Loucy (cell line): Measurements from ENCODE around the gene SLC22A23.

Experiments
- H2AFZ ChIP-seq: fragments of 200-600 bp; sonication (generic); 2 replicates; pipeline ENCODE4 v1.6.0; 2016; ENCODE audit warnings: antibody characterized with exemption, mild to moderate bottlenecking, low read length, moderate library complexity
- H3F3A ChIP-seq: fragments of 200-600 bp; 2 replicates; pipeline ENCODE4 v1.6.0; 2016; ENCODE audit warnings: antibody characterized with exemption, low read depth, mild to moderate bottlenecking
- H3K27me3 ChIP-seq: fragments of 200-600 bp; sonication (generic); 2 replicates; pipeline ENCODE4 v1.6.1; 2014; ENCODE audit warnings: low read length, mild to moderate bottlenecking; ENCODE audit not compliant: insufficient read depth, poor library complexity, severe bottlenecking
- H3K36me3 ChIP-seq: fragments of 200-600 bp; sonication (generic); 2 replicates; pipeline ENCODE4 v1.6.1; 2016; ENCODE audit warnings: low read length; ENCODE audit not compliant: insufficient read depth
- H3K4me1 ChIP-seq: fragments of 200-600 bp; sonication (generic); 2 replicates; pipeline ENCODE4 v1.5.1; 2014; ENCODE audit warnings: low read length, mild to moderate bottlenecking; ENCODE audit not compliant: insufficient read depth, poor library complexity, severe bottlenecking
- H3K4me2 ChIP-seq: fragments of 200-600 bp; sonication (generic); 2 replicates; pipeline ENCODE4 v1.6.0; 2014; ENCODE audit warnings: antibody characterized with exemption, low read length, low read depth, mild to moderate bottlenecking; ENCODE audit not compliant: poor library complexity, severe bottlenecking
- H3K4me3 ChIP-seq: fragments of 200-600 bp; sonication (generic); 2 replicates; pipeline ENCODE4 v1.5.1; 2014; ENCODE audit warnings: low read length, mild to moderate bottlenecking, mixed read lengths; ENCODE audit not compliant: poor library complexity, severe bottlenecking
- H3K79me2 ChIP-seq: fragments of 200-600 bp; sonication (generic); 2 replicates; pipeline ENCODE4 v1.6.1; 2014; ENCODE audit warnings: low read length; ENCODE audit not compliant: insufficient read depth
- H3K9ac ChIP-seq: fragments of 200-600 bp; sonication (generic); 2 replicates; pipeline ENCODE4 v1.6.0; 2014; ENCODE audit warnings: mild to moderate bottlenecking, low read depth, low read length, moderate library complexity; ENCODE audit not compliant: poor library complexity, severe bottlenecking
- H3K9me2 ChIP-seq: fragments of 200-600 bp; sonication (generic); replicated peaks from 2 replicates; pipeline ENCODE4 v1.6.1; 2016; ENCODE audit warnings: low read depth, low read length, mixed read lengths
- H3K9me3 ChIP-seq: fragments of 200-600 bp; sonication (generic); 2 replicates; pipeline ENCODE4 v1.6.1; 2014; ENCODE audit warnings: mild to moderate bottlenecking, antibody characterized with exemption, low read length, low read depth; ENCODE audit not compliant: insufficient read depth
- H4K20me1 ChIP-seq: fragments of 200-600 bp; sonication (generic); 2 replicates; pipeline ENCODE4 v1.6.0; 2014; ENCODE audit warnings: antibody characterized with exemption, low read length, mild to moderate bottlenecking; ENCODE audit not compliant: insufficient read depth, poor library complexity, severe bottlenecking
- EZH2phosphoT487 ChIP-seq: fragments of 200-600 bp; IDR thresholded peaks from 2 replicates; pipeline ENCODE4 v1.6.1; 2018; ENCODE audit warnings: antibody characterized with exemption, mild to moderate bottlenecking, moderate library complexity, borderline replicate concordance
- TF ChIP-seq, protein P1 (sequence below): fragments of 200-600 bp; sonication (generic); conservative IDR thresholded peaks from 2 replicates; pipeline ENCODE4 v1.5.1; 2014; ENCODE audit warnings: mild to moderate bottlenecking, antibody characterized with exemption, low read length

Gene SLC22A23

DNA sequence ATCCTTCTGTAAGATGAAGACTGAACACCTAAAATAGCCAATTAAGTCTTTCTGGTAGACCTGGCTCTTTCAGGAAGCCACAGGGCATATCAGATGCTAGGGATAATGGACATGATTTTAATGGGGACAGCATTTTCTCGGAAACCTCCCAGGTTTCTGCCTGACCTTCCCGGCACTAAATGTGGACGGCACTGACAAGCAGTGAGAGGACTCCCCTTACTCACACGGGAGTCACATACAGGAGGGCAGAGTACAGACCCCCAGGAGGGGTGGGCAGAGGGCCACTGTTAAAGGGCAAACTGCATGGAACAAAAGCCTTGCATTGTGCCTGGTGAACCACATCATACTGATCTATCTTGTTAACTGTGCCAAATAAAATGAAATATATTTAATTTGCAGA is 178.2 kb downstream of the SLC22A23 start:
- Histone ChIP-seq H3K79me2 (no peaks in the 10 kb centered on the region), H3F3A (no peaks in the 10 kb centered on the region), H2AFZ (no peak overlapping the region), H3K4me1 (peaks cover 3% of the 10 kb centered on the region), H3K9ac (no peak overlapping the region), H3K9me3 (no peaks in the 10 kb centered on the region), H3K27me3 (no peaks in the 10 kb centered on the region), H3K4me2 (no peak overlapping the region), H4K20me1 (no peaks in the 10 kb centered on the region), H3K36me3 (no peaks in the 10 kb centered on the region), H3K4me3 (no peak overlapping the region), H3K9me2 (no peaks in the 10 kb centered on the region)
- TF ChIP-seq, protein P1, sequence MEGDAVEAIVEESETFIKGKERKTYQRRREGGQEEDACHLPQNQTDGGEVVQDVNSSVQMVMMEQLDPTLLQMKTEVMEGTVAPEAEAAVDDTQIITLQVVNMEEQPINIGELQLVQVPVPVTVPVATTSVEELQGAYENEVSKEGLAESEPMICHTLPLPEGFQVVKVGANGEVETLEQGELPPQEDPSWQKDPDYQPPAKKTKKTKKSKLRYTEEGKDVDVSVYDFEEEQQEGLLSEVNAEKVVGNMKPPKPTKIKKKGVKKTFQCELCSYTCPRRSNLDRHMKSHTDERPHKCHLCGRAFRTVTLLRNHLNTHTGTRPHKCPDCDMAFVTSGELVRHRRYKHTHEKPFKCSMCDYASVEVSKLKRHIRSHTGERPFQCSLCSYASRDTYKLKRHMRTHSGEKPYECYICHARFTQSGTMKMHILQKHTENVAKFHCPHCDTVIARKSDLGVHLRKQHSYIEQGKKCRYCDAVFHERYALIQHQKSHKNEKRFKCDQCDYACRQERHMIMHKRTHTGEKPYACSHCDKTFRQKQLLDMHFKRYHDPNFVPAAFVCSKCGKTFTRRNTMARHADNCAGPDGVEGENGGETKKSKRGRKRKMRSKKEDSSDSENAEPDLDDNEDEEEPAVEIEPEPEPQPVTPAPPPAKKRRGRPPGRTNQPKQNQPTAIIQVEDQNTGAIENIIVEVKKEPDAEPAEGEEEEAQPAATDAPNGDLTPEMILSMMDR: no peak
- no peak for TF ChIP-seq EZH2phosphoT487

DNA sequence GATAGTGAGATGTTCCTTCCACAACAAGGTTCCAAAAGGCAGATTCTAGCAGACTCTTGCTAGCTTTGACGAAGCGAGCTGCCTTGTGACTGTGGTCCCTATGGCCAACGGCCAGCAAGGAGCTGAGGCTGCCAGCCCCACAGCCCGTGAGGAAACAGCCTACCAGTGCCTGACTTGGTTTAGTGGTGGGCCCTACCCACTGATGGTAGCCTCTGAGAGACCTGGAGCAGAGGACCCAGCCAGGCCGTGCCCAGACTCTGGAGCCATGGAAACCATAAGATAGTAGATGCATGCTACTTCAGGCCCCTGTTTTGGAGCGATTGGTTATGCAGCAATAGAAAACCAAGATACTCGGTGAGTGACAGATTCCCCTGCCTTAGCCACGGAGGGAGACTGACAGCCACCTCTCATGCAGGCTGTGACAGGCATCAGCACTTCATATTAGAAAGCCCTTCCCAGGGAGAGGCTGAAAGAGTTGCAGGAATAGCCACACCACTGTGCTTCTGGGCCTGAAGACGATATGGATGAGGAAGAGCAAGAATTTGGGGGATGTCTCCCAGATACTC is 178.9 kb downstream of the SLC22A23 start:
- H2AFZ ChIP-seq: no peak overlapping the region
- TF ChIP-seq, protein P1: no peak
- no peak for TF ChIP-seq EZH2phosphoT487
- no peak overlapping the region for H3K9ac ChIP-seq
- H3K9me3 ChIP-seq: no peaks in the 10 kb centered on the region
- no peak overlapping the region for H3K4me3 ChIP-seq
- no peaks in the 10 kb centered on the region for H3K27me3 ChIP-seq
- H3K4me1 ChIP-seq: peaks cover 3% of the 10 kb centered on the region
- no peak overlapping the region for H3K4me2 ChIP-seq
- H3K9me2 ChIP-seq: no peaks in the 10 kb centered on the region
- no peaks in the 10 kb centered on the region for H3K79me2 ChIP-seq
- H3F3A ChIP-seq: no peaks in the 10 kb centered on the region
- peaks cover under 1% of the 10 kb centered on the region; the same call in 1 of the 2 replicates for H3K36me3 ChIP-seq
- H4K20me1 ChIP-seq: no peaks in the 10 kb centered on the region

DNA sequence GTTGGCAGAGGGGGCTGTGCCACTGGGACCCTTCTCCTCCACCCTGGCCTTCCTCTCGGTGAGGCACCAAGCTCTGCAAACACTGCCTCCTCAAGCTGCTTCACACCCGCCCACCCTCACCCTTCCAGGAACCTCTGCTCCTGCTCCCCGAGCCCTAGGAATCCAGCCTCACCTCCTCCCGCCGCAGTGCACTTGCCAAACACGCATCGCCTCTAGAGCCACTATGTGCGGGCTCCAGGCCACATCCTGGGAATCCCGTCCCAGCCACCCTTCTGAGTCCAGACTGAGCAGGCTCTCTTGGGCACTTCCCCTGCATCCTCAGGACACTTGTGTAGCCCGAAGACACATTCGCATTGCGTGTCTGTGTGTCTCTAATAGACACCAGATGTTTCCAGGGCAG is 179.6 kb downstream of the SLC22A23 start:
- H3K79me2 ChIP-seq: no peaks in the 10 kb centered on the region; the same call in 1 of the 2 replicates
- no peak overlapping the region for H3K4me3 ChIP-seq
- no peak overlapping the region for H3K4me2 ChIP-seq
- no peak overlapping the region for H3K9ac ChIP-seq
- no peaks in the 10 kb centered on the region for H3F3A ChIP-seq
- no peaks in the 10 kb centered on the region for H3K9me3 ChIP-seq
- no peaks in the 10 kb centered on the region for H3K9me2 ChIP-seq
- H3K27me3 ChIP-seq: no peaks in the 10 kb centered on the region
- no peak overlapping the region for H2AFZ ChIP-seq
- H4K20me1 ChIP-seq: no peaks in the 10 kb centered on the region
- TF ChIP-seq EZH2phosphoT487: no peak
- TF ChIP-seq, protein P1: no peak
- peaks cover 3% of the 10 kb centered on the region for H3K4me1 ChIP-seq
- H3K36me3 ChIP-seq: peaks cover 7% of the 10 kb centered on the region; the same call in 1 of the 2 replicates
